HG02763 (cell line): ENCODE results near the gene URB2.
A peak's percentile ranks its signal among the peaks of the same experiment; 100 is the strongest.
"Not testable (repeated sequence)": the region's sequence is repeated elsewhere in the genome, so short reads cannot be mapped to it uniquely, and the experiment has no call there.

Experiments used
- ATAC-seq: cut with Tn5 transposase; IDR thresholded peaks from one replicate; pipeline ENCODE4 v1.9.1; 2021; ENCODE audit warnings: mild to moderate bottlenecking, moderate library complexity; ENCODE audit not compliant: unreplicated experiment

Gene URB2

GRCh38 chr1:229613938-229614337 is 12.1 kb upstream of the URB2 start:
- no peak for ATAC-seq

GRCh38 chr1:229614701-229615100 is 11.3 kb upstream of the URB2 start:
- no peak for ATAC-seq

GRCh38 chr1:229617351-229618100 is 8.5 kb upstream of the URB2 start:
- no peak for ATAC-seq

GRCh38 chr1:229619002-229619401 is 7.0 kb upstream of the URB2 start:
- ATAC-seq = no peak

GRCh38 chr1:229619614-229620013 is 6.4 kb upstream of the URB2 start:
- no peak for ATAC-seq

GRCh38 chr1:229620876-229621275 is 5.2 kb upstream of the URB2 start:
- no peak for ATAC-seq

- ATAC-seq = no peak
These were observed 4.4 kb upstream of the URB2 start for GRCh38 chr1:229621663-229622062.

- not testable (repeated sequence) for ATAC-seq
These were observed 3.4 kb upstream of the URB2 start for GRCh38 chr1:229622641-229623120.

- ATAC-seq = no peak
These were observed 2.8 kb upstream of the URB2 start for GRCh38 chr1:229623225-229623624.

GRCh38 chr1:229623838-229624237 is 2.2 kb upstream of the URB2 start:
- ATAC-seq = no peak

- ATAC-seq = no peak
These were observed 1.5 kb upstream of the URB2 start for GRCh38 chr1:229624521-229625070.

- peak; percentile 47 for ATAC-seq
These were observed 754 bp upstream of the URB2 start for GRCh38 chr1:229625071-229625914.

- no peak for ATAC-seq
These were observed 956 bp downstream of the URB2 start for GRCh38 chr1:229627003-229627402.

- ATAC-seq = no peak
These were observed 3.2 kb downstream of the URB2 start for GRCh38 chr1:229629261-229629660.

GRCh38 chr1:229631148-229631547 is 5.1 kb downstream of the URB2 start:
- ATAC-seq = no peak

GRCh38 chr1:229631966-229632365 is 5.9 kb downstream of the URB2 start:
- ATAC-seq = no peak

- ATAC-seq = no peak
These were observed 10.0 kb downstream of the URB2 start for GRCh38 chr1:229636042-229636441.

- no peak for ATAC-seq
These were observed 11.7 kb downstream of the URB2 start for GRCh38 chr1:229637746-229638145.

GRCh38 chr1:229640455-229640854 is 14.4 kb downstream of the URB2 start:
- no peak for ATAC-seq

GRCh38 chr1:229641306-229641705 is 15.3 kb downstream of the URB2 start:
- ATAC-seq = no peak

GRCh38 chr1:229642376-229642775 is 16.3 kb downstream of the URB2 start:
- ATAC-seq = no peak

- ATAC-seq = no peak
These were observed 16.9 kb downstream of the URB2 start for GRCh38 chr1:229642970-229643369.
